Measurements from ENCODE around the gene CEP170B.

- TF ChIP-seq CTCF (IDR thresholded peaks at IDR 0.05; ENCODE audit: control extremely low read depth in 1 of 3, insufficient read depth in 1 of 3, low read depth in 1 of 3, low read length in 3 of 3) (no peak), POLR2A (IDR thresholded peaks at IDR 0.05; ENCODE audit: control extremely low read depth in 1 of 2, low read depth in 2 of 2, low read length in 2 of 2) (no peak), JUN (IDR thresholded peaks at IDR 0.05; ENCODE audit: low read depth, low read length) (no peak), SUZ12 (IDR thresholded peaks at IDR 0.05; ENCODE audit: low read length) (no peak), ATF3 (IDR thresholded peaks at IDR 0.05; ENCODE audit: insufficient read depth, low read depth, low read length) (no peak), RFX5 (IDR thresholded peaks at IDR 0.05; ENCODE audit: borderline replicate concordance, low read depth, low read length) (no peak), BCL11A (IDR thresholded peaks at IDR 0.05; ENCODE audit: low read depth in 2 of 2, low read length in 2 of 2) (no peak), ATF2 (IDR thresholded peaks at IDR 0.05; ENCODE audit: low read length) (no peak), RAD21 (IDR thresholded peaks at IDR 0.05 in 1 of 2, conservative IDR thresholded peaks at IDR 0.05 in 1 of 2; ENCODE audit: low read depth in 2 of 2, low read length in 2 of 2) (no peak), CEBPB (IDR thresholded peaks at IDR 0.05; ENCODE audit: low read depth, low read length) (no peak), POU5F1 (IDR thresholded peaks at IDR 0.05; ENCODE audit: low read depth, low read length) (no peak)
Measured at GRCh38 chr14:104888489-104889374, 23.7 kb downstream of the CEP170B start.

Measured in H1 (cell line).